Measurements from ENCODE around the gene HNRNPAB.

DNA sequence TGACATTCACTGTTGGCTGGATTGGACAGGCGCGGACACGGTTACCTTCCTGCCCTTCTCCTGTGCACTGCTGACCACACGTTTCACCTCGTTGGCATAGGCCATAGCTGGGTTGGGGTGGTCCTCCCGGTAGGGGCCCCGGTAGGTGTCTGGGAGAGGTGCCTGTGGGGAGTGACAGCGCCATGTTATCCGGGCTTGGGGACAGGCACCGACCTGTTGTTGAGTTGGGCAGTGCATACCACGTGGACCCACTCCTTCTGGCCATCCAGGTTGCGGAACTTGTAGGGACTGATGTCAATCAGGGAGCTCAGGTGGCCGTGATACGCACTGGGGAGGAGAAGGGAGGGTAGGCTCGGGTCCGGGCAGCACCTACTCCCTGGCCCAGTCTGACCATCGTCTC, 20.1 kb downstream of the HNRNPAB start:
- TF ChIP-seq, protein P1, sequence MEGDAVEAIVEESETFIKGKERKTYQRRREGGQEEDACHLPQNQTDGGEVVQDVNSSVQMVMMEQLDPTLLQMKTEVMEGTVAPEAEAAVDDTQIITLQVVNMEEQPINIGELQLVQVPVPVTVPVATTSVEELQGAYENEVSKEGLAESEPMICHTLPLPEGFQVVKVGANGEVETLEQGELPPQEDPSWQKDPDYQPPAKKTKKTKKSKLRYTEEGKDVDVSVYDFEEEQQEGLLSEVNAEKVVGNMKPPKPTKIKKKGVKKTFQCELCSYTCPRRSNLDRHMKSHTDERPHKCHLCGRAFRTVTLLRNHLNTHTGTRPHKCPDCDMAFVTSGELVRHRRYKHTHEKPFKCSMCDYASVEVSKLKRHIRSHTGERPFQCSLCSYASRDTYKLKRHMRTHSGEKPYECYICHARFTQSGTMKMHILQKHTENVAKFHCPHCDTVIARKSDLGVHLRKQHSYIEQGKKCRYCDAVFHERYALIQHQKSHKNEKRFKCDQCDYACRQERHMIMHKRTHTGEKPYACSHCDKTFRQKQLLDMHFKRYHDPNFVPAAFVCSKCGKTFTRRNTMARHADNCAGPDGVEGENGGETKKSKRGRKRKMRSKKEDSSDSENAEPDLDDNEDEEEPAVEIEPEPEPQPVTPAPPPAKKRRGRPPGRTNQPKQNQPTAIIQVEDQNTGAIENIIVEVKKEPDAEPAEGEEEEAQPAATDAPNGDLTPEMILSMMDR (IDR thresholded peaks at IDR 0.05; ENCODE audit: low read length): no peak
- TF ChIP-seq EZH2 (optimal IDR thresholded peaks at IDR 0.05; ENCODE audit: low read depth, low read length): no peak
